Activated CD4-positive, alpha-beta T cell treated with anti-CD3 and anti-CD28 coated beads for 36 hours (primary cell): ENCODE measurements around the gene SPATA25. TPM values are rescaled to one million over a fixed set of nuclear protein-coding genes. Genes with fewer than 3 reads are reported as not detected.
"Not testable (repeated sequence)": the region's sequence is repeated elsewhere in the genome, so short reads cannot be mapped to it uniquely, and the experiment has no call there.

ENCODE experiments used
- ATAC-seq: fragments of 200-7000 bp; cut with Tn5 transposase; one replicate; pipeline ENCODE4 v1.10.0; 2021; ENCODE audit warnings: mild to moderate bottlenecking, moderate library complexity
- CTCF ChIA-PET: fragments of 350-600 bp; sonication (Branson Sonifier 250); formaldehyde crosslinking; loops from one replicate; lab custom pipeline; 2021; ENCODE audit warnings: antibody characterized with exemption; lab: Charles Lee
- POLR2A ChIA-PET: fragments of 350-600 bp; sonication (Branson Sonifier 250); formaldehyde crosslinking; loops from one replicate; lab custom pipeline; 2021; ENCODE audit warnings: antibody characterized with exemption, inconsistent platforms; lab: Charles Lee
- DNase-seq: peaks from one replicate; pipeline ENCODE4 v3.0.0-alpha.2; 2020
- H3K27ac Mint-ChIP-seq: one replicate; pipeline ENCODE4 v1.8.0; 2021; ENCODE audit warnings: mixed read lengths
- H3K27me3 Mint-ChIP-seq: one replicate; pipeline ENCODE4 v1.8.0; 2021; ENCODE audit warnings: mixed read lengths
- H3K36me3 Mint-ChIP-seq: one replicate; pipeline ENCODE4 v1.8.0; 2021; ENCODE audit warnings: low read depth, mixed read lengths
- H3K4me1 Mint-ChIP-seq: one replicate; pipeline ENCODE4 v1.8.0; 2021; ENCODE audit warnings: mixed read lengths
- H3K4me3 Mint-ChIP-seq: one replicate; pipeline ENCODE4 v1.8.0; 2021; ENCODE audit warnings: mild to moderate bottlenecking, moderate library complexity, mixed read lengths
- H3K9me3 Mint-ChIP-seq: one replicate; pipeline ENCODE4 v1.8.0; 2021; ENCODE audit warnings: low read depth, mixed read lengths
- intact Hi-C, 2 experiments: fragments of 100-400 bp; cut with DNase I in 1 of 2; cut with micrococcal nuclease in 1 of 2; formaldehyde crosslinking; loops; one replicate each; pipeline versions ENCODE4 v1.14.2 to v1.15.1; 2022 to 2024; cut with DNase I, micrococcal nuclease
- total RNA-seq, 2 experiments: library from RNA; stranded (reverse); gene quantifications; one replicate each; pipeline ENCODE4 v1.2.3, GENCODE V29; 2021

The SPATA25 gene
- 1 to 10 TPM in 1 of 2 experiments, under 1 TPM in 1; 0.66 to 1.0 TPM for total RNA-seq

GRCh38 chr20:45887346-45887715, at the start of gene SPATA25:
SPATA25 (minus strand) TSS chr20:45887622; CDS start chr20:45887590, 32 bp downstream.
- ChIA-PET CTCF (interaction anchor here (0.7 kb wide), 1 partner anchor 341 kb away, joined by 3 read pairs; no protein-coding TSS in a partner anchor), POLR2A (no interaction called here)
- intact Hi-C loops, result loop anchor here in 1 of 2 experiments (10.0 kb wide), 3 partner anchors 477 to 923 kb away; partner anchors contain the start of genes STK4 and TOMM34
- Mint-ChIP-seq H3K4me1 (peaks cover 48% of the 10 kb centered on the region), H3K27ac (no peak within 1 kb of the TSS), H3K9me3 (no peaks in the 10 kb centered on the region), H3K36me3 (peaks cover 25% of the 10 kb centered on the region), H3K27me3 (no peaks in the 10 kb centered on the region), H3K4me3 (no peak within 1 kb of the TSS)
- ATAC-seq, result no peak
- no peak for DNase-seq

- intact Hi-C loops, result loop anchor here (1.0 to 2.0 kb wide), 15 partner anchors 24 to 572 kb away; partner anchors contain the start of genes ACOT8 (in 2 of the 2), CTSA (in 2 of the 2), NEURL2 (in 2 of the 2) and UBE2C (in 2 of the 2)
- Mint-ChIP-seq H3K4me1 (peaks cover 27% of the 10 kb centered on the region), H3K4me3 (peak overlapping the region; percentile 97), H3K36me3 (peaks cover 25% of the 10 kb centered on the region), H3K27ac (peak overlapping the region; percentile 92), H3K27me3 (no peaks in the 10 kb centered on the region), H3K9me3 (no peaks in the 10 kb centered on the region)
- DNase-seq (no peak), ATAC-seq (no peak)
- ChIA-PET POLR2A (interaction anchor here (0.6 to 3.1 kb wide), 11 partner anchors 9 to 153 kb away, joined by 3 to 45 read pairs (median 4); partner anchors contain the start of genes ACOT8, ZNF335 and ZSWIM3), CTCF (interaction anchor here (1.0 to 5.2 kb wide), 4 partner anchors 15 to 111 kb away, joined by 3 to 42 read pairs (median 4); partner anchors contain the start of gene ZNF335)
Measured at GRCh38 chr20:45935416-45936046, 48.1 kb upstream of the SPATA25 start.

- Mint-ChIP-seq H3K27me3 (no peaks in the 10 kb centered on the region), H3K36me3 (peaks cover 22% of the 10 kb centered on the region), H3K27ac (peak within 1 kb of the TSS; percentile 99), H3K4me1 (peaks cover 27% of the 10 kb centered on the region), H3K4me3 (peak within 1 kb of the TSS; percentile 97), H3K9me3 (no peaks in the 10 kb centered on the region)
- DNase-seq (peak; percentile 99), ATAC-seq (peak; percentile 84)
- CTCF ChIA-PET, result interaction anchor here (1.0 to 5.2 kb wide), 6 partner anchors 9 to 111 kb away, joined by 3 to 42 read pairs (median 6); partner anchors contain the start of genes CTSA, NEURL2 and ZNF335
- intact Hi-C loops, result loop anchor here (1.0 to 2.0 kb wide), 16 partner anchors 24 to 572 kb away; partner anchors contain the start of genes ACOT8 (in 2 of the 2), CTSA (in 2 of the 2), NEURL2 (in 2 of the 2) and UBE2C (in 2 of the 2)
- POLR2A ChIA-PET, result interaction anchor here (0.5 to 3.1 kb wide), 17 partner anchors 9 to 154 kb away, joined by 3 to 45 read pairs (median 4); partner anchors contain the start of genes ACOT8, ZNF335 and ZSWIM3
Measured at GRCh38 chr20:45934586-45935415, 47.4 kb upstream of the SPATA25 start, which contains the start of gene PCIF1. PCIF1 (plus strand) TSS chr20:45934683; CDS start chr20:45939000, 4,317 bp downstream.

- Mint-ChIP-seq H3K27me3 (no peaks in the 10 kb centered on the region), H3K36me3 (peaks cover 16% of the 10 kb centered on the region), H3K27ac (peak overlapping the region; percentile 99), H3K4me1 (peaks cover 27% of the 10 kb centered on the region), H3K4me3 (peak overlapping the region; percentile 97), H3K9me3 (no peaks in the 10 kb centered on the region)
- ATAC-seq, result peak; percentile 9
- intact Hi-C loops, result loop anchor here (1.0 to 2.0 kb wide), 5 partner anchors 43 to 143 kb away; partner anchors contain the start of genes CTSA (in 1 of the 2), DNTTIP1 (in 1 of the 2), NEURL2 (in 1 of the 2) and UBE2C (in 1 of the 2)
- CTCF ChIA-PET, result interaction anchor here (0.6 to 5.2 kb wide), 10 partner anchors 10 to 110 kb away, joined by 3 to 42 read pairs (median 5); partner anchors contain the start of genes CTSA, NEURL2, ZNF335 and ZSWIM1
- no peak for DNase-seq
- POLR2A ChIA-PET, result interaction anchor here (0.5 to 3.1 kb wide), 11 partner anchors 11 to 135 kb away, joined by 3 to 45 read pairs (median 6); partner anchors contain the start of genes ACOT8, ZNF335, ZSWIM1 and ZSWIM3
Measured at GRCh38 chr20:45934046-45934585, 46.7 kb upstream of the SPATA25 start.

- peak; percentile 43 for ATAC-seq
- intact Hi-C loops, result loop anchor here (1.0 to 2.0 kb wide), 5 partner anchors 43 to 142 kb away; partner anchors contain the start of genes CTSA (in 1 of the 2), DNTTIP1 (in 1 of the 2), NEURL2 (in 1 of the 2) and UBE2C (in 1 of the 2)
Measured at GRCh38 chr20:45933266-45934045, 46.0 kb upstream of the SPATA25 start.

GRCh38 chr20:45931680-45932079, 44.3 kb upstream of the SPATA25 start:
- CTCF ChIA-PET, result interaction anchor here (0.8 kb wide), 1 partner anchor 11 kb away, joined by 5 read pairs; no protein-coding TSS in a partner anchor
- H3K27ac Mint-ChIP-seq, ATAC-seq, H3K27me3 Mint-ChIP-seq, intact Hi-C loops, DNase-seq, H3K36me3 Mint-ChIP-seq, POLR2A ChIA-PET, H3K9me3 Mint-ChIP-seq, H3K4me3 Mint-ChIP-seq: not testable (repeated sequence)
- peaks cover 11% of the 10 kb centered on the region for H3K4me1 Mint-ChIP-seq

More at GRCh38 chr20:45933266-45934045, 46.0 kb upstream of the SPATA25 start:
- DNase-seq, result peak; percentile 81
- POLR2A ChIA-PET, result interaction anchor here (0.7 to 3.1 kb wide), 7 partner anchors 10 to 53 kb away, joined by 3 to 45 read pairs (median 8); partner anchors contain the start of genes CTSA, ZNF335 and ZSWIM1
- H3K9me3 Mint-ChIP-seq, result no peaks in the 10 kb centered on the region
- peak overlapping the region; percentile 97 for H3K4me3 Mint-ChIP-seq
- H3K27ac Mint-ChIP-seq, result peak overlapping the region; percentile 99
- no peaks in the 10 kb centered on the region for H3K27me3 Mint-ChIP-seq
- H3K4me1 Mint-ChIP-seq, result peaks cover 26% of the 10 kb centered on the region
- peaks cover 12% of the 10 kb centered on the region for H3K36me3 Mint-ChIP-seq
- CTCF ChIA-PET, result interaction anchor here (0.6 to 5.2 kb wide), 14 partner anchors 11 to 110 kb away, joined by 3 to 42 read pairs (median 4); partner anchors contain the start of genes CTSA, NEURL2, ZNF335 and ZSWIM1

- CTCF ChIA-PET, result interaction anchor here (1.2 to 1.4 kb wide), 3 partner anchors 9 to 60 kb away, joined by 3 to 4 read pairs (median 3); no protein-coding TSS in a partner anchor
- POLR2A ChIA-PET, result interaction anchor here (0.6 kb wide), 1 partner anchor 9 kb away, joined by 5 read pairs; no protein-coding TSS in a partner anchor
- intact Hi-C loops, result no loop called here
- no peak for DNase-seq
- H3K4me1 Mint-ChIP-seq, result peaks cover 2% of the 10 kb centered on the region
- H3K9me3 Mint-ChIP-seq, result no peaks in the 10 kb centered on the region
- no peaks in the 10 kb centered on the region for H3K36me3 Mint-ChIP-seq
- H3K27ac Mint-ChIP-seq, result no peak overlapping the region
- ATAC-seq, result no peak
- H3K27me3 Mint-ChIP-seq, result no peaks in the 10 kb centered on the region
- H3K4me3 Mint-ChIP-seq, result no peak overlapping the region
Measured at GRCh38 chr20:45927071-45927878, 39.9 kb upstream of the SPATA25 start.

- ATAC-seq (no peak), DNase-seq (no peak)
- no peaks in the 10 kb centered on the region for H3K36me3 Mint-ChIP-seq
- no peaks in the 10 kb centered on the region for H3K9me3 Mint-ChIP-seq
- no peak overlapping the region for H3K27ac Mint-ChIP-seq
- ChIA-PET POLR2A (no interaction called here), CTCF (interaction anchor here (1.2 to 1.3 kb wide), 2 partner anchors 22 to 43 kb away, joined by 3 to 4 read pairs; no protein-coding TSS in a partner anchor)
- intact Hi-C loops, result no loop called here
- H3K27me3 Mint-ChIP-seq, result peaks cover 1% of the 10 kb centered on the region
- H3K4me3 Mint-ChIP-seq, result no peak overlapping the region
- peaks cover 4% of the 10 kb centered on the region for H3K4me1 Mint-ChIP-seq
Measured at GRCh38 chr20:45926731-45927070, 39.3 kb upstream of the SPATA25 start.
